Activated naive CD8-positive, alpha-beta T cell treated with anti-CD3 and anti-CD28 coated beads for 36 hours (primary cell): Measurements from ENCODE around the gene PCNA. TPM values are rescaled to one million over a fixed set of nuclear protein-coding genes. Genes with fewer than 3 reads are reported as not detected.

Experiments used
- DNase-seq: peaks from one replicate; pipeline ENCODE4 v3.0.0; 2021
- H3K27ac Mint-ChIP-seq: one replicate; pipeline ENCODE4 v1.8.0; 2022; ENCODE audit warnings: mild to moderate bottlenecking, moderate library complexity, mixed read lengths
- H3K27me3 Mint-ChIP-seq: one replicate; pipeline ENCODE4 v1.8.0; 2022; ENCODE audit warnings: mild to moderate bottlenecking, mixed read lengths
- H3K36me3 Mint-ChIP-seq: one replicate; pipeline ENCODE4 v1.8.0; 2021; ENCODE audit warnings: mild to moderate bottlenecking, mixed read lengths
- H3K4me1 Mint-ChIP-seq: one replicate; pipeline ENCODE4 v1.8.0; 2021; ENCODE audit warnings: mixed read lengths
- H3K4me3 Mint-ChIP-seq: one replicate; pipeline ENCODE4 v1.8.0; 2022; ENCODE audit warnings: mild to moderate bottlenecking, moderate library complexity, mixed read lengths
- H3K9me3 Mint-ChIP-seq: one replicate; pipeline ENCODE4 v1.8.0; 2022; ENCODE audit warnings: mixed read lengths
- total RNA-seq, 2 experiments: library from RNA; stranded (reverse); gene quantifications; one replicate each; pipeline ENCODE4 v1.2.3, GENCODE V29; 2021

PCNA gene
- total RNA-seq, 2 experiments from 2014 or later = 708 to 723 TPM

GRCh38 chr20:5148581-5148980, 28.8 kb upstream of the PCNA start:
- H3K4me3 Mint-ChIP-seq = no peak overlapping the region
- peaks cover 61% of the 10 kb centered on the region for H3K4me1 Mint-ChIP-seq
- peaks cover 7% of the 10 kb centered on the region for H3K36me3 Mint-ChIP-seq
- DNase-seq = no peak
- H3K9me3 Mint-ChIP-seq = no peaks in the 10 kb centered on the region
- no peaks in the 10 kb centered on the region for H3K27me3 Mint-ChIP-seq
- H3K27ac Mint-ChIP-seq = no peak overlapping the region

DNA sequence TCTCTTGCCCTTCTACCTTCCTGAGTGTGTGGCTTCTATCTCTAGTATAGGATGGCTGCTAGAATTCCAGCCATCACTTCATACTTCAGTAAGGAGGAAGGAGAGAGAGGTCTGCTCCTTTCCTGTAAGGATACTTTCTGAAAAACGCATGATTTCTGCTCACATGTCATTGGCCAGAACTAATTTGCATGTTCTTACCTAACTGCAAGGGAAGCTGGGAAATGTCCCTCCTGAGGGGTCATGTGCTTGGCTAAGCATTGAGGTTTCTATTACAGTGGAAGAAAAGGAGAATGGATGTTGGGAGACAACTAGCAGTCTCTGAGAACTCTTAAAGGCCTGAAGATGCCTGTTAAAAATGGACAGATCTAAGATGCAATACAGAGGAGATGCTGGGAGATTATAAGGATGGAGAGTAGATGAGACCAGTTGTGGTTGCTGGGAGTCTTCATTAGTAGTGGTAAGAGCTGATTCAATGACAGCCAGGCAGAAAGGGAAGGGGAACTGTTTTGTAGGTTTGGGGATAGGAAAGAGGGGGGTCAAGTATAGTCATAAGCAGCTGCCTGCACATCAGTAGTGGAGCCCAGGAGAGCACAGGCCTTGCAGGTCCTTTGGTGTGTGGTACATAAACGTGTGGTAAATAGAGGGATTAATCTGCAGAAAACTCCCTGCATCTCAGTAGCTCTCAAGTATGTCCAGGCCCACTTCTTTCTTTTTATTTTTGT, 27.3 kb upstream of the PCNA start:
- H3K27me3 Mint-ChIP-seq = no peaks in the 10 kb centered on the region
- no peaks in the 10 kb centered on the region for H3K9me3 Mint-ChIP-seq
- peaks cover 4% of the 10 kb centered on the region for H3K36me3 Mint-ChIP-seq
- peaks cover 56% of the 10 kb centered on the region for H3K4me1 Mint-ChIP-seq
- no peak for DNase-seq
- no peak overlapping the region for H3K27ac Mint-ChIP-seq
- H3K4me3 Mint-ChIP-seq = no peak overlapping the region

- Mint-ChIP-seq H3K4me3 (no peak overlapping the region), H3K27me3 (no peaks in the 10 kb centered on the region), H3K4me1 (peaks cover 63% of the 10 kb centered on the region)
Measured at GRCh38 chr20:5146099-5146668, 26.4 kb upstream of the PCNA start.

DNA sequence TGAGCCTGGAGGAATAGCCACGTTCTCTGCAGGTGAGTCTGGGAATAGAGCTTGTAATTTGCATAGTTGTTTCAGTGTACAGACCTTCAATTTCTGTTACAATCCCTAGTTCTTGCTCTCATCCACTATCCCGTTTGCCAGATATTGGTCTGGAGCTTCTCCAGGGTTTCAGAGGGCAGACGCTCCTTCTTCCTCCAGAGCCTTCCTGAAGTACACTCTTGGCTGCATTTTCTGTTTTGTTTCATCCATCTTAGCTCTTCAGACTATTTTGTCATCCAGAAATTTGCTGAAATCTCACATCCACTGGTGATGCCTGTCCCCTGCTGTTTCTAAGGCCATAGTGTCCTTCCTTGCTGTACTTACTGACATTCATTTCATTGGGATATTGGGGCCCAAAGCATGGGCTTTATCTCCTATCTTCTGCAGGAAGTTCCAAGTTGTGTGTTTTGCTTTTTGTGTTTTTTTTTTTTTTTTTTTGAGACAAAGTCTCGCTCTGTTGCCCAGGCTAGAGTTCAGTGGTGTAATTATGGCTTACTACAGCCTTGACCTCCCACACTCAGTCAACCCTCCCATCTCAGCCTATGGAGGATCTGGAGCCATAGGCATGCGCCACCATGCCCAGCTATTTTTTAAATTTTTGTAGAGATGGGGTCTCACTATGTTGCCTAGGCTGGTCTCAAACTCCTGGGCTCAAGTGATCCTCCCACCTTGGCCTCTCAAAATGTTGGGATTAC, 25.8 kb upstream of the PCNA start:
- Mint-ChIP-seq H3K27me3 (no peaks in the 10 kb centered on the region), H3K27ac (no peak overlapping the region), H3K4me1 (peaks cover 65% of the 10 kb centered on the region), H3K9me3 (no peaks in the 10 kb centered on the region), H3K36me3 (peaks cover 4% of the 10 kb centered on the region), H3K4me3 (no peak overlapping the region)
- DNase-seq = no peak

More at GRCh38 chr20:5146099-5146668, 26.4 kb upstream of the PCNA start:
- no peak for DNase-seq
- H3K9me3 Mint-ChIP-seq = no peaks in the 10 kb centered on the region
- H3K27ac Mint-ChIP-seq = peak overlapping the region; percentile 4
- peaks cover 4% of the 10 kb centered on the region for H3K36me3 Mint-ChIP-seq

GRCh38 chr20:5143851-5144250, 24.1 kb upstream of the PCNA start:
- DNase-seq = no peak
- Mint-ChIP-seq H3K27ac (no peak overlapping the region), H3K27me3 (no peaks in the 10 kb centered on the region), H3K9me3 (no peaks in the 10 kb centered on the region), H3K36me3 (peaks cover 4% of the 10 kb centered on the region), H3K4me3 (no peak overlapping the region), H3K4me1 (peaks cover 65% of the 10 kb centered on the region)

GRCh38 chr20:5141615-5142014, 21.9 kb upstream of the PCNA start:
- H3K27me3 Mint-ChIP-seq = no peaks in the 10 kb centered on the region
- no peak overlapping the region for H3K27ac Mint-ChIP-seq
- peaks cover 52% of the 10 kb centered on the region for H3K4me1 Mint-ChIP-seq
- peaks cover 7% of the 10 kb centered on the region for H3K36me3 Mint-ChIP-seq
- H3K9me3 Mint-ChIP-seq = no peaks in the 10 kb centered on the region
- DNase-seq = no peak
- no peak overlapping the region for H3K4me3 Mint-ChIP-seq

GRCh38 chr20:5140195-5140594, 20.4 kb upstream of the PCNA start:
- H3K27me3 Mint-ChIP-seq = no peaks in the 10 kb centered on the region
- no peak overlapping the region for H3K27ac Mint-ChIP-seq
- peaks cover 53% of the 10 kb centered on the region for H3K4me1 Mint-ChIP-seq
- H3K4me3 Mint-ChIP-seq = no peak overlapping the region
- peaks cover 7% of the 10 kb centered on the region for H3K36me3 Mint-ChIP-seq
- DNase-seq = no peak
- H3K9me3 Mint-ChIP-seq = no peaks in the 10 kb centered on the region

GRCh38 chr20:5136096-5136495, 16.3 kb upstream of the PCNA start:
- H3K36me3 Mint-ChIP-seq = peaks cover 6% of the 10 kb centered on the region
- H3K4me1 Mint-ChIP-seq = peaks cover 43% of the 10 kb centered on the region
- no peaks in the 10 kb centered on the region for H3K27me3 Mint-ChIP-seq
- H3K27ac Mint-ChIP-seq = no peak overlapping the region
- no peak for DNase-seq
- no peak overlapping the region for H3K4me3 Mint-ChIP-seq
- H3K9me3 Mint-ChIP-seq = no peaks in the 10 kb centered on the region

GRCh38 chr20:5135363-5136012, 15.7 kb upstream of the PCNA start:
- no peak overlapping the region for H3K4me3 Mint-ChIP-seq
- H3K36me3 Mint-ChIP-seq = peaks cover 6% of the 10 kb centered on the region
- no peaks in the 10 kb centered on the region for H3K9me3 Mint-ChIP-seq
- H3K27ac Mint-ChIP-seq = no peak overlapping the region
- H3K4me1 Mint-ChIP-seq = peaks cover 38% of the 10 kb centered on the region
- no peaks in the 10 kb centered on the region for H3K27me3 Mint-ChIP-seq
- DNase-seq = no peak

DNA sequence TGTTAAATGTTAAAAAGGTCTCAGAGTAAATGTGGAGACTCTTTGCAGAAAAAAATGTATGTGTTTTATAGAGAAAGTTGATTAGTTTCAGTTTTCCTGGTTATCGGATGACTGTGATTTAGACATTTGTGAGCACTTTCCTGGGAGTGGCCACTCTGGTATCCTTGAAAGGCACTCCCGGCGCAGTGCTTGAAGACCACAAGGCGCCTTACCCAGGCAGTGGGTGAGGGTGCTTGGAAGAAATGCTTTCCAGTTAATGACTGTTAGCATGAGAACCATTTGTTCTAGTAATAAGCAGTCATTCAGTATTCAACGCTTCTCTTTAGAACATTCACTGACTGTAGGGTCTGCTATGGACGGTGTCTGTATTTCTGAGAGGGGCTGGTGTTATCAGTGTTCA, 14.2 kb upstream of the PCNA start:
- no peak for DNase-seq
- Mint-ChIP-seq H3K9me3 (no peaks in the 10 kb centered on the region), H3K27ac (no peak overlapping the region), H3K36me3 (peaks cover 6% of the 10 kb centered on the region), H3K4me1 (peaks cover 31% of the 10 kb centered on the region), H3K4me3 (no peak overlapping the region), H3K27me3 (no peaks in the 10 kb centered on the region)

- Mint-ChIP-seq H3K27ac (peak overlapping the region; percentile 69), H3K36me3 (peaks cover 3% of the 10 kb centered on the region), H3K27me3 (no peaks in the 10 kb centered on the region), H3K4me1 (peaks cover 36% of the 10 kb centered on the region), H3K9me3 (no peaks in the 10 kb centered on the region), H3K4me3 (no peak overlapping the region)
- DNase-seq = no peak
Measured at GRCh38 chr20:5131502-5131901, 11.7 kb upstream of the PCNA start.

DNA sequence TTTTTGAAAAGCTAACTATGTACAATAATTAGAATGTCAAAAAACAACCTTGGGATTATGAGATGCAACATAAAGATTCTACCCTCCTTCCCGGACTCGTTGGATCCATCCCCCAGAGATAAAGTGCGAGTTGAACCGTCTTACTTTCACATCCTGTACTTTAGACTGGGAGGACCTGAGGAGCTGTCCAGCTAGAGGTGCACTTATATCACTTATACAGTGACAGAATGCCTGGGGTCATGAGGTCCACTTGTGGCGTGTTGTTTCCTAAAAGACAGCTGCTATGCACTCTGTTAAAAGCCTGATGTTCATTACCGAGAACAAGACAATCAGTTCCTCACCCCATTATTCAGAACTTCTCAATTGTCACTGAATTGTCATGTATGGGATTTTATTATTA, 9.1 kb upstream of the PCNA start:
- Mint-ChIP-seq H3K9me3 (no peaks in the 10 kb centered on the region), H3K36me3 (peaks cover 3% of the 10 kb centered on the region), H3K4me1 (peaks cover 27% of the 10 kb centered on the region), H3K4me3 (peak overlapping the region; percentile 94), H3K27ac (peak overlapping the region; percentile 96), H3K27me3 (no peaks in the 10 kb centered on the region)
- DNase-seq = no peak

DNA sequence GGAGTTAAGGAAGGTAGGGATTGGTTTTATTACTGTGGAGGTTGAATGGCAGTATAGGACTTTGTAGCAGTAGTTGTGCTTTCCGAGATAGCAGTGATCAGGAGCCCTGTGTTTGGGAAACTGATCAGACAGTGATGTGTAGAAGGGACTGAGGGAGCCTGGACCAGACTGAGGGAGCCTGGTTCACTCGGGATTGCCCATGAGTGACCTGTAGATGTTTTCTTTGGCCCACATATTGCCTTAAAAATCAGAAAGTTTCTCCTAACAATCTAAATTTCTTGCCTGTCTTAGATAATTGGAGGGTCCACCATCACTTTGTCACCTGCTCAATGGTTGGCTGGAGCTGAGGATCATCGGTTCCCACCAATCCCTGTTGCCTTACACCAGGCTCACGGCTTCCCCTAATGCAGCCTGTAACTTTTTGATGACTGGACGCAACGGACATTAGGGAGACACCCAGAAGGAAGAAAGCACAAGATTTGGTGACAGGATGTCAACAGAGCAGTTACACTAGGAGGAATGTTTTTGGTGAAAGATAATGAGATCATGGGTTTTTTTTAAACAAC, 8.2 kb upstream of the PCNA start:
- peak overlapping the region; percentile 94 for H3K4me3 Mint-ChIP-seq
- H3K9me3 Mint-ChIP-seq = no peaks in the 10 kb centered on the region
- DNase-seq = no peak
- no peaks in the 10 kb centered on the region for H3K27me3 Mint-ChIP-seq
- peaks cover 3% of the 10 kb centered on the region for H3K36me3 Mint-ChIP-seq
- peak overlapping the region; percentile 96 for H3K27ac Mint-ChIP-seq
- peaks cover 27% of the 10 kb centered on the region for H3K4me1 Mint-ChIP-seq

DNA sequence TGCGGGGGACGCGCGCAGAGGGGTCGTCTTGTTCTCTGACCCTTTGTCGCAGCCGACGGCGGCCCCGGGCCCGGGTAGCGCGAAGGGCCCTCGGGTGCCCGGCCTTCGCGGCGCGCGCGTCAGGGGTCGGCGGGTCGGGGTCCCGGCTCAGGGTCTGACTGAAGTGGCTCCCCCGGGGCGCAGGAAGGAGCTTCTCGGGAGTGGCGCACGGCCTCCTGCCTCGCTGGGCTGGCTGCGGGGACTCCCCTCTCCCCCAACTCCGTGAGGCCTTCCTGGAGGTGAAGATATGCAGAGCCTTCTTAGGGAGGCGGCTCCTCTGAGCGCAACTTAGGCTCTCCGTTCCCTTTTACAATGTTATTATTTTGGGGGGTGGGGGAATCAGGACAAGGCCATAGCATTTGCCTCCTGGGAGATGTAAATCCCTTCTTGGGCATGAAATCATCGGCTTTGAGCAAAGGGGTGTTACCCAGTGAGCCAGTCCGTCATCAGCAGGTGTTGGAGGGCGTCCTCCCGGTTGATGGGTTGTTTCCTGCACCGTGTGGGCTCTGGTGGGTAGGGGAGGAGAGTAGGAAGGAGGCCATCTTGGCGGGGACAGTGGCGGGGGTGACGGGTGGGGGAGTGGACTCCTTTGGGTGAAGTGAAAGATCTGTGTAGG, 7.6 kb upstream of the PCNA start:
- peaks cover 3% of the 10 kb centered on the region for H3K36me3 Mint-ChIP-seq
- H3K27ac Mint-ChIP-seq = peak overlapping the region; percentile 96
- no peaks in the 10 kb centered on the region for H3K9me3 Mint-ChIP-seq
- DNase-seq = peak; percentile 82
- peak overlapping the region; percentile 94 for H3K4me3 Mint-ChIP-seq
- H3K27me3 Mint-ChIP-seq = no peaks in the 10 kb centered on the region
- peaks cover 28% of the 10 kb centered on the region for H3K4me1 Mint-ChIP-seq
